HG03442 (cell line): Measurements from ENCODE around the gene CDH23.

Experiments used
- ATAC-seq: cut with Tn5 transposase; IDR thresholded peaks from one replicate; pipeline ENCODE4 v1.9.1; 2021; ENCODE audit warnings: mild to moderate bottlenecking, moderate library complexity; ENCODE audit not compliant: unreplicated experiment

The CDH23 gene

DNA sequence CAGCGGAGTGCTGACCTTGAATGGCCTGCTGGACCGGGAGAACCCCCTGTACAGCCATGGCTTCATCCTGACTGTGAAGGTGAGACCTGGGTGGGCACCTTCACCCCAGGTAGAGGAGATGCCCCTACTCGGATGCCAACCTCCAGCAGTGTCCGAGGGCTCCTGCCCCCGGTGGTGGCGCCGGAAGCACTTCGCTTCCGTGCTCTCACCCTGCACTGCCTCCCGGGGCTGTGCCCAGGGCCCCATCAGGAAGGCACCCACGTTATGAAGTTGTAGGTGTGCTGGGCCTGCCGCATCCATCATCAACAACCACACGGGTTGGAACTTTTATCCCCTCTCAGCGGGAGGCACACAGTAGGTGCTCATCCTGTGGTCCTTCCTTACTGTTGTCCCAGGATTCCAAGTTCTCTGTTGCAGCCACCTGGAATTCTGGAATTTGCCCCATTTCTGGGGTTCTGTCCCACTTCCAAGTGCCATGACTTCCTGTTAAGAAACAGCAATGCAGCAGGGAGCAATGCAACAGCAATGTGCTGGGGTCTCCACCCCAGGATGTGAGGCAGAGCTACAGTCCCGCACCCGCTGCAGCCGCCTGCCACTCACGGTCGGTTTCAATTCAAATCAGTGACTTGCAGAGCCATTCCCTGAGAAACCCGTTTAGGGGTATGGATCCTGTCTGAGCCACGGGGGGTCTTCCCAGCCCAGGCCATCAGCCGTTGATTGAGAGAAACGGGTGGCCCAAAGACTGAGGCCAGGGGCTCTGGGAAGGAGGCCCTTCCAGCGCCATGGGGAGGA is 219.0 kb downstream of the CDH23 start:
- no peak for ATAC-seq

DNA sequence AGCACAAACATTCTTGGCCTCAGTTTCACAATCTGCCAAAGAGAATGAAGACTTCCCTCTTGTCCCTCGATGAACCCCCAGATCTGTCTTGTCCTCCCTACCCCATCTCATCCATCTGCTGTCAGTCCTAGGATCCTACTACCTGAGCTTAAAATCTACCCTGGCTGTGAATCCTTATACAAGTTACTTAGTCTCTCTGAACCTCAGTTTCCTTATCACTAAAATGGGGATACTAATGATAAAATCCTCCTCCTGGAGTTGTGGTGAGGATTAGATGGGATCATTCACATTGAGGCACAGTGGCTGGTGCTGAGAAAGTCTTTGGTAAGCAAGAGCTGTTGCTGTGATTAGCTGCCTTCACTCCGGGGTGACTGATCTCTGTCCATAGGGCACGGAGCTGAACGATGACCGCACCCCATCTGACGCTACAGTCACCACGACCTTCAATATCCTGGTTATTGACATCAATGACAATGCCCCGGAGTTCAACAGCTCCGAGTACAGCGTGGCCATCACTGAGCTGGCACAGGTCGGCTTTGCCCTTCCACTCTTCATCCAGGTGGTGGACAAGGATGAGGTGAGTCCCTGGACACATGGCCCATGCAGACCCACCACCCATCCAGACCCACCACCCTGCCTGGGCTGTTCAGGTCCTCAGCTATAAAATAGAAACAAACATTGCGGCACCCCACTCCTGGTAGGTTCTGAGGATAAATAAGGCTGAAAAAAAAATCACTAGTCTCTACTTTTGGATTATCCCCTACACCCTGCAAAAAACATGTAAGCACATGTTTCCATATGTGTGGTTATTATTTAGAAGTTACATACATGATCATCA is 220.3 kb downstream of the CDH23 start:
- no peak for ATAC-seq

DNA sequence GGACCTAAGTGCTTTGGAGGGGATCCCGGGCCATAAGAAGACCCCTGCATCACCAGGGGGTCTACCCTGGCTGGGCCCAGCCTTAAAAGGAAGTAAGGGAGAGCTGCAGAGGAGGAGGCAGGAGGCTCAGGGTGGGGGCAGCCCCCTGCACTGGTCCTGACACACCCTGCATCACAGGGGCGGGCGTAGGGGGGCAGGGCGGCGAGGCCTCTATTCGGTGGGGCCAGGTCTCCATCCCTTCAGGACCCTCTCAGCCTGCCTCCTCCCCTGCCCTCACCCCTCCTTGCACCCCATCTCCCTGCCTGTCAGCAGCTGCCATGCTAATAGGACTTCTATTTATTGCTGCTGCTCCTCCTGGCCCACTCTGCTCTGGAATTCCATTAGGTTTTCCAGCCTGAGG is 221.5 kb downstream of the CDH23 start:
- ATAC-seq = no peak

DNA sequence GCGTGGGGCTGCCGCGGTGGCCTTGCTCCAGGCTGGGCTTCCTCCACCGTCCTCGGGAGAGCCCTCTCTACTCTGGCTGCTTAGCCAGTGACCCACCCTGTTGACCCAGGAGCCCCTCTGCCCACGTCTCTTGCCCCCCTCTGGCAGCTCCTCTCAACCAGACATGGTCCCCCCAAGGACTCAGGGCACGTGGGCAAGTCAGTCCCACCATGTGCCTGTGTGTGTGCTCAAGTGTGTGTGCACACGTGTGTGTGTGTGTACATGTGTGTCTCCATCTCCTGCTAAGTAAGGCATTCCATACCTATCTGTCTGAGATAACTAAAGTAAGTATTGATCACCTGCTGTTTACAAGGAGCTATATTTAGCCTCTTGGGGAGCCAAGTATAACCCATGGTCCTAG is 221.9 kb downstream of the CDH23 start:
- no peak for ATAC-seq

DNA sequence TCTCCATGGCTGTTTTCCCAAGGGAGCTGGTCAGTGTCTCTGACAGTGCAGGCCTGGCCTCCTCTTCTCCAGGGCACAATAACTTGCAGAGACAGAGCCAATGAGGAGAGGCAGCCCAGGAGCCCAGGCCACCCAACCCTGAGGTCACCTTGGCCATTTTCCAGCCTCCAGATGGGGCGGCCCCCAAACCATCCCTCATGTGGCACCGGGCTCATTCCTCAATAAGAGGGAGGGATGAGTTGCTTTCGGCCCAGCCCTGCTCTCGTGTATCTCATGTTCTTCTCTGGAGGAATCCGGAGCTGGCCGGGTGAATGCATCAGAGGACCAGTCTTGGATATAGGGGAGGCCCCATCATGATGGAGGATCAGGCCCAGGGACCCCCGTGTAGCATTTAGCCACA is 223.9 kb downstream of the CDH23 start:
- no peak for ATAC-seq

DNA sequence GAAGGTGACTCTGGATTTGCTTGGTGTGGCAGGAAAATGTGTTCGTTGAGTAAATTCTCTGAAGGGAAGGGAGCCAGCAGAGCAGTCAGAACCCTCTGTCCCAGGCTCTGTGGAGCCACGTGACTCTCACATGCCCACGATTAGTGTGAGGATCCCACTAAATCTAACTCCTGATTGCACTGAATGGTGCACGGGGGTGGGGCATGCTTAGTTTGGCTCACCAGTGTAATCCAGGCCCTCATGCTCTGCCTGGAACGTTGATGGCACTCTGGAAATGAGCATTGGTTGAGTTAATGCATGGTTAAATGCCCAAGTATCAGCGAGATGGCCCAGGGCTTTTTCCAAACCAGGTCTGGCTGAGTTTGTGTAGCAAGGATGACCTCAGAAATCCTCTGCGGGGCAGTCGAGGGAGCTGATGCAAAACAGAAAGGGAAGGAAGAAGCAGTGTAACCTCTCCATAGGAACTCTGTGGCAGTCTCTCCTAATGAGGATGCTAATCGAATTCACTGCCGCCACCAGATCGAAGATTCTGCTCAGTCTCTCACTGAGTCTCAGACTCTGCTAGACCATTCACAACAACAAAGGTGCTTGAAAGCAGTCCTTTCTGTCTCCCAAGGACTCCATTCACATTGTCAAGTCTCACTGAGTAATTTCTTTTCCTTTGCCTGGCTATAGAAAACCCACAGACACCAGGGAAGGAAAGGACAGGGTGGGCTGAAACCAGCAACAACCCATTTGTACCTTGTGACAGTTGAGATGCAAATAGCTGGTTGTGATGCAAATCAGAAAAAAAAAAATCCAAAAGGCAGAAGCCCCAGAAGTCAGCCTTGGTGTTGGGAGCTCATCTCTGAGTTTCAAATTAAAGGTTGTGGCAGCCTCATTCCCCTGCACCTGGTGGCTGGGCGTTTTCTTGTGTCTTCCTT is 224.8 kb downstream of the CDH23 start:
- no peak for ATAC-seq

DNA sequence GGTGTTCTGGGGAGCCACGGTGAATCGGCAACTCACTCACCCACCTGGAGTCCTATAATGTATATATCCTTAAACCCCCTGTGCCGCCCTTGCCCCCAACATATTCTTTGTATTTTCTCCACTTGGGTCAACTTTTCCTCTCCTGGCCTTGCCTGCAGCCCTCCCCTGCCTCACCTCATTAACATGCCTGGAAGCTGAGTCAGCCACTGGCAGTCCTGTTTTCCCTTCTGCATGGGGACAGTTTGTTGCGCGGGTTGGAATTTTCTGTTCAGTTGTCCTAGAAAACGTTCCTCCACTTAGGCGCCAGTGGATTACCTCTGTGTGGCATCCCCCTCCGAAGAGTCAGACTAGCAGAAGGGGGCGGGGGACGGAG is 225.4 kb downstream of the CDH23 start:
- no peak for ATAC-seq

DNA sequence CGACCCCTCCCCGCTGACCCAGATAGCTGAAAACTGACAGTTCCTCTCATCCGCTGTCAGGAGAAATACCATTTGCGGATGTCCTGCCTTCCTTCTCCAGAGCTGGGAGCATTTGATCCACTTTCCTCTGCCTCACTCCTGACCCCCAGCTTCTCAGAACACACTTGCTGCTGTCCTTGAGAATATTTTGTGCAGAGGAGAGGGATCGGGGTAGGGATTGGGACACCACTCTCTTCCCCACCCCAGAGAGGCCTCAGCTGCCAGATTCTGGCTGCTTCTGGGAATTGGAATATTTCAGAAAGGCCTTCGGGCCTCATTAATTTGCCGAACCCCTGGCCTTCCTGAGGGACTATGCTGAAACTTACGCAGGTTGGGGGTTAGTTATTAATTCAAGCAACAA is 225.9 kb downstream of the CDH23 start:
- ATAC-seq = no peak

DNA sequence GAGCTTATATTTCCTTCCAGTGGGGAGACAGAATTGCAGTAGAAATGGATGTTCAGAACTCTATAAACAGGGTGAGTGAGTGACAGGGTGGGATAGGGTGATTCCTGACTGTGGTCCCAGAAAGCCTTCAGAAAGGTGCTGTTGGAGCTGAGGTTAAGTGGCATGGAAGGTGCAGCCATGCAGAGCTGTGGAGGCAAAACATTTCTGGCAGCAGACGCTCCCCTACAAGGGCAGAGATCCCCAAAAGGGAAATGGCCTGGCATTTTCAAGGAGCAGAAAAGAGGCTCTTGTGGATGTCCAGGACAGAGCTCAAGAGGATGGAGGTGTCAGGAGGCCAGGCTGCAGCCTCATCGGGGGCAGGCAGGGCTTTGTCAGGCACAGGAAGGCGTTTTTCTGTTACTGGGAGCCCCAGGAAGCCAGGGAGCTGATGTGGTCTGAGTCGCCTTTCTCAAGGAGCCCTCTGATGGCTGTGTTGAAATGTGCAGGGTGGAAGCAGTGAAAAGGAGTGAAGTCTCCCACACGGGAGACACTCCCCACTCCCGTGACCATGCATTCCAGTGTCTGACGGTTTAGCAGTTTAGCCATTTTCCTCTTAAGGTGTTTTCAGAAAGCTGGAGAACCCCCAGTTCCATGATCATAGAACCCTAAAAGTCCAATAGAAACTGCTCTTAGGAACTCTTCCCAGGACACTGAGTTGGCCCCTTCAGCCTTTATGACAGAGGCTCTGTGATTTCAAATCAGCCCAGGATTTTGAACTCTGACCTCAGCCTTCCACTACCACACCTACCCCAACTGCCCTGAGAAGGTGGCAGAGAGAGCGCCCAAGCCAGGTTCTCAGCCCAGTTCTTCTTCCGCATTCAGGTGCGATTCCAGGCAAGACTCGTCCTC is 226.6 kb downstream of the CDH23 start:
- ATAC-seq = no peak

DNA sequence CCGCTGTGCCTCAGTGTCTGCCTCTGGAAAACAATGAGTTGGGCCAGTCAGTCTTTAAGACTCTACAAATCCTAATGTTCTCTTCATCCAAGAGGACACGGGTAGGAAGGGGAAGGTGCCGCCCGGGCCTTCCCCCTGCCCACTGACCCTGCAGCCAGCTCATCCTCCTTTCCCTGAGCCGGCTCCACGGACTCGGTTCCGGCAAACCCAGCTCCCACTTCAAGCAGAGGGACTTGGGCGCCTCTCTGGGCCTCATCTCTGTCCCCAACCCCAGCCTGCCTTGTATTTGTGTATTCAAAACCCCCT is 227.2 kb downstream of the CDH23 start:
- no peak for ATAC-seq

DNA sequence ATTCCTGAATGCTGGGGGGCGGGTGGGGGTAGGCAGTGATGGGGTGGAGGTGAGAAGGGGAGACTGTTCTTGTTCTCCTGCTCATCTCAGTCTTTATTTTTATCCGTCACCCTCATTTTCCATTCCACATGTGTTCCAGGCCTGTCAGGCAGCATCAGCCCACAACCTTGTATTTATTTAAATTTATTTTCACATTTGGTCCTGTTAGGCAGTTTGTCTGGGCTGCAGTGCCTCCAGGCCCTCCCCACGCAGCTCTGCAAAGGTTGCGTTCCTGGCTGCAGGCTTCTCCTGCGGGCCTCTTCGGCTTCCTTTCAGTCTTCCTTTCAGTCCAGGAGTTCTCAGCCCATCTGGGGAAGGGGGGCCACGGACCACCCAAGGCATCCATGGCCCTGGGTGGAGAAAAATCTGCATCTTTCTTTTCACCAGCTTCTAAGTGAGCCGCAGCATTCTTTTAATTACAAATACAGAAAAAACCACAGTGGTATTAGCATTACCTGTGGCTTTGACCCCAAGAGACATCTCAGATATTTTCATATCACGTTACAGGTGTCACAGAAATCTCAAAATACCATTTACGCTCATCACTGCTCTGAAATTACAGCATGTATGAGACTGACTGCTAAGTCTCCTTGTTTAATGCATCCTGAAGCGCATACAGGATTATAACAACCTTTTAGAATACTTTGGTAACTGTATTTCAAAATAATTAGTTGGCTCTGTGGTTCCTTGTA is 228.9 kb downstream of the CDH23 start:
- ATAC-seq = no peak

DNA sequence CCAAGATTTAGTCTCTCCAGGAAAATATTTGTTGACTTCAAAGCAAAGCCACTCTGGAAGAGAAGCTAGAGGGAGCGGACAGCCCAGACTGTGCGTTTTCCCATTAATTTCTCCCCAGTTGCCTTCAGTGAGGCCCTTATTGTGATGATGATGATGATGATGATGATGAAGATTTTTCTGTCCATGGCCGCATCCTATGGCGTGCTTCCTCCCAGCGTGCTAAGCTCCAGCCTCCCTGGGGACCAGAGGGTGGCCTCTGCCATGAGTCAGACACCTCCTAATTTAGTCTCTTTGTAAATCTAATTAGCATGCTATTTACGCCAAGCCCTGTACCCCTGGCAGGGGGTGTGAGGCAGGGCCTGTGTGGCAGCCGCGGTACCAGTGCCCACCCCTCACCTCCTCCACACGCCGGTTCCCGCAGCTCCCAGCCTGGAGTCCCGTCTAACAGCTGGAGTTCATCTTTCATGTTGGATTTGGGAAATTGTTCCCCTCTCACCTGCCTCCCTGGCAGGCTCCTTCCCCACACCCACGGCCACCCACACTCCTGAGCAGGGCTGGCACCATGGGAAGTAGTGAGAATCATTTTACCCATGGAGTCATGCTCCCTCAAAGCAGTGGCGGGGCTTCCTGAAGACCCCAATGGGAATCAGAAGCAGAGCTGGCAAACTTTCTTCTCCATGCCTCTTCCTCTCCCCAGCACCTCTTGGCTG is 230.7 kb downstream of the CDH23 start:
- no peak for ATAC-seq

DNA sequence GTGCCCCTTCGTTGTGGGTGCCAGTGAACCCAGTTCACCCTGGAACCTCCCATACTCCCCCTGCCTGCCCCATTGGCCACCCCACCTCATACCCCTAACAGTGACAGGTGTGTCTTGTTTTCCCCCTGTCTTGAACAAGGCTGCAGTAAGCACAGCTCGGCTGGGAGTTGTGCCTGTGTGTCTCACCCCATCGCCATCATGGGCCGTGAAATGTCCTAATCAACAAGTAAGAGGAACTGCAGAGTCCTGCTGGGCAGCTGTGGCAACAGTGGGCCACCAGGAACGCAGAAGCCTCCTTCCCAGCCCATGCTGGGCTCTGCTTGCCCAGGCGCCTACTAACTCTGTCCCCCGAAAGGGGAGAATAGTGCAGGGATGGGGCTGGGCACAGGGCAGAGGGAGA is 231.2 kb downstream of the CDH23 start:
- ATAC-seq = no peak

DNA sequence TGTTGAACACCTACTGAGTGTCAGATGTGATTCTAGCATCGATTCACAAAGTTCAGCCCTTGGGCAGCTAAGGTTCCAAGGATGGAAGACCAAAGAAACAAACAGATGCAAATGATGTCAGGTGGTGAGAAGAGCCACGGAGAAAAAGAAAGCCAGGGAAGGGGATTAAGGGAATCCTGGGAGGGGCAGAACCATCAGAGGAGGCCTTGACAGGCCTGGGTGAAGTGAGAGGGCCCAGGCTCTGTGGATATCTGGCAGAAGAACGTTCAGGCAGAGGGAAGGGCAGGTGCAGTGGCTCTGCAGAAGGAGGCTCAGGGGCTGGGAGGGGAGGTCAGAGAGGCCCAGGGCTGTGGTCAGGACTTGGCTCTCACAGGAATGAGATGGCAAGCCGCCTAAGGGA is 232.4 kb downstream of the CDH23 start:
- ATAC-seq = no peak

DNA sequence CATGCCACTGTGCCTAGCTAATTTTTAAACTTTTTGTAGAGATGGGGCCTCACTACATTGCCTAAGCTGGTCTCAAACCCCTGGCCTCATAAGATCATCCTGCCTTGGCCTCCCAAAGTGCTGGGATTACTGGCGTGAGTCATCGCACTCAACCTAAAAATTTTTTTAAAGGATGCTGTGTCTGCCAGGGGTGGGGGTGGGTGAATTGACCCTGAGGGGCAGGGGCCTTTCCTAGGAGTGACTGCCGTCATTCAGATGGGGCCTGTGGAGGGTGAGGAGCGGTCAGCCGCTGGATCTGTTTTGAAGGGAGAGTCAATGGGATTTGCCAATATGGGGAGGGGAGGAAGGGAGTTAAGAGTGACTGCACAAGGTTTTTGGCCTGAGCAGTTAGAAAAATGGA is 233.4 kb downstream of the CDH23 start:
- ATAC-seq = no peak

DNA sequence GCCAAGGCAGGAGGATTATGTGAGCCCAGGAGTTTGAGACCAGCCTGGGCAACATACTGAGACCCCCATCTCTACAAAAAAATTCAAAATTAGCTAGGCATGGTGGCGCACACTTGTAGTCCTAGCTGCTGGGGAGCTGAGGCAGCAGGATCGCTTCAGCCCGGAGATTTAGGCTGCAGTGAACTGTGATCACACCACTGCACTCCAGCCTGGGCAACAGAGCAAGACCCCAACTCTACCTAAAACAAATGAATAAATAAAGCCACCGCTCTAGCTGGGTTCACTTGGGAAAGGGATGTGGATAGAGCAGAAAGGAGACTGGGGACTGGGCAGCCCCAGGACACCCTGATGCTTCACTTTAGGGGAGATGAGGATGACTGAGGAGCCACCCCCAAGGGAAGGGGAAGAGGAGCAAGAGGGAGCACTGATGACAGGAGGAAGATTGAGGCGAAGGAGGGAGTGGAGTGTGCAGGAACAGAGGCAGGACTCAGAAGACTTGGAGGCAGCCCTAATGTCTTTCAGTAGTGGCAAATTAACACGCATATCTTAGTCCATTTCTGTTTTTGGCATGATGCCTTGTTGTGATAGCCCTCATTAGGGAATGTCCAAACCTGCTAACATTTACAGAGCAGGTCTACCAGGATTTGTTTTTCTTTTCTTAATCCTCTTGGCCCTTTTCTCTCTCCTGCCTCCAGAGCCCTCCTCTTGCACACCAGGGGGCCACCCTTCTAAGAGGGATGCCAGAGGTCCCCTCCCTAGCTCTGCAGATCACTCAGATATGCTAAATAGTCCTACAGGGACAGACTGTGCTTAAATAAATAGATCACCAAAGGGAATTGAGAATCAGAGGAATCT is 234.5 kb downstream of the CDH23 start:
- no peak for ATAC-seq

DNA sequence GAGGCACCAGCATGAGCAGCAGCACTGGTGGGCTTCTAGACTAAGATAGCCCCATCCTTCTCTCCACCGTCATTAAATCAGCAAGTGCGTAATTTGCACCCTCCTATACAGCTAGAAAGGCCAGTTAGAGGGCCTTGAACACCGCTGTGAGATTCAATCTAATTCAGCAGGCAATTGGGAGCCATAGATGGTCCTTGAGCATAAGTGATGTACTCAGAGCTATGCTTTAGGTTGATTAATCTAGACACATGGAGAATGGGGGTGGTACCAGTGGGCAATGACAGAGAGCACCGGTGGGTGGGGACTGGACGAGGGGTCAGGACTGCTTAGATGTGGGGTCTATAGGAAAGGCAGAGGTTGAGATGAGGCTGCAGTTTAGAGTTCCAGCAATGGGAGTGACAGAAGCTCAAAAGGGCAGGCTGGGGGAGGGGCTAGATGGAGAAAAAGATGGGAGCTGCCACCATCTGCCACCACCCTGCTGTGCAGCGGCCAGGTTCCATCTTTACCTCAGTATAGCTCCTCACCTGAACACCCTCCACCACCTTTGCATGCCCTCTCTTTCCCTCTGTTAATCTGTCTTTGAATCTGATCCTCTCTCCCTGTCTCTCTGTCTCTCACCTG is 235.6 kb downstream of the CDH23 start:
- no peak for ATAC-seq
